ENCODE data around the gene EIF5A. TPM values are rescaled to one million over a fixed set of nuclear protein-coding genes. Genes with fewer than 3 reads are reported as not detected.
A peak's percentile ranks its signal among the peaks of the same experiment; 100 is the strongest.

Gene EIF5A
- total RNA-seq, 2 experiments from 2014 or later: 575 to 853 TPM

DNA sequence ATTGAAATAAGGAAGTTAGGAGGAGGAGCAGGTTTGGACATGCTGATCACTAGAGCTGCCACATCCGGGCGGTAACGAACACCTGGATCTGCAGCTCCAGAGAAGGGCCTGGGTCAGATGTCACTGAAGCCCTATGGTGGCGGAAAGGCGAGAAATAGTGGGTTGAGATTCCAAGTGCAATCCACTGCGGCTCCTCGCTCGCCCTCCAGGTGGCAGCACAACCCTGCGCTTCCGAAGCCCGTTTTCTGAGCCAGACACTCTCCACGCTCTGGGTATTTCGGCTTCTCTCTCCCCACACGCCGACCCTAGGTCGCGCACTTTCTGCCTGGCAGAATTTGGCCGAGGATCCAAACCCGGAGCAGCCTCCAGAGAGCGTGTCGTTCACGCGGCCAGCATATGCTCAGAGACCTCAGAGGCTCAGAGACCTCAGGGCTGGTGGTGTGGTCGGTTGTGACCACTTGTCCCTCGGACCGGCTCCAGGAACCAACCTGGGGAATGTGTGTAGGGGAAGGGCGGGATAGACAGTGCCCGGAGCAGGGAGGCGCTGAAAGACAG, 26.8 kb upstream of the EIF5A start:
- Mint-ChIP-seq H3K4me3 (peak overlapping the region; percentile 63), H3K36me3 (no peaks in the 10 kb centered on the region), H3K9me3 (ENCODE audit: low read depth) (no peaks in the 10 kb centered on the region), H3K27me3 (peaks cover 22% of the 10 kb centered on the region), H3K4me1 (peaks cover 17% of the 10 kb centered on the region), H3K27ac (no peak overlapping the region)
- DNase-seq: peak; percentile 89
- ATAC-seq: peak; percentile 78
- CTCF ChIA-PET: interaction anchor here (0.8 to 11.4 kb wide), 14 partner anchors 12 to 235 kb away, joined by 3 to 112 read pairs (median 4); partner anchors contain the start of genes ACADVL, ACAP1 and DLG4

DNA sequence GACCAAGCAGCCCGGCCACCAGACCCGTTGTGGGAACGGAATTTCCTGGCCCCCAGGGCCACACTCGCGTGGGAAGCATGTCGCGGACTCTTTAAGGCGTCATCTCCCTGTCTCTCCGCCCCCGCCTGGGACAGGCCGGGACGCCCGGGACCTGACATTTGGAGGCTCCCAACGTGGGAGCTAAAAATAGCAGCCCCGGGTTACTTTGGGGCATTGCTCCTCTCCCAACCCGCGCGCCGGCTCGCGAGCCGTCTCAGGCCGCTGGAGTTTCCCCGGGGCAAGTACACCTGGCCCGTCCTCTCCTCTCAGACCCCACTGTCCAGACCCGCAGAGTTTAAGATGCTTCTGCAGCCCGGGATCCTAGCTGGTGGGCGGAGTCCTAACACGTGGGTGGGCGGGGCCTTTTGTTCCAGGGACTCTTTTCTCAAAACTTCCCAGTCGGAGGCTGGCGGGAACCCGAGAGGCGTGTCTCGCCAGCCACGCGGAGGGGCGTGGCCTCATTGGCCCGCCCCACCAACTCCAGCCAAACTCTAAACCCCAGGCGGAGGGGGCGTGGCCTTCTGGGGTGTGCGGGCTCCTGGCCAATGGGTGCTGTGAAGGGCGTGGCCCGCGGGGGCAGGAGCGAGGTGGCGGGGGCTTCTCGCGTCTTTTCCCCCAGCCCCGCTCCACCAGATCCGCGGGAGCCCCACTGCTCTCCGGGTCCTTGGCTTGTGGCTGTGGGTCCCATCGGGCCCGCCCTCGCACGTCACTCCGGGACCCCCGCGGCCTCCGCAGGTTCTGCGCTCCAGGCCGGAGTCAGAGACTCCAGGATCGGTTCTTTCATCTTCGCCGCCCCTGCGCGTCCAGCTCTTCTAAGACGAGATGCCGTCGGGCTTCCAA, 26.1 kb upstream of the EIF5A start, which contains the start of gene SLC2A4:
TSS of gene SLC2A4 (plus strand) at position 645 of the 879 bp plus-strand sequence. CDS start at position 862, 217 bp downstream.
- no peaks in the 10 kb centered on the region for H3K36me3 Mint-ChIP-seq
- peak; percentile 91 for DNase-seq
- H3K4me3 Mint-ChIP-seq: peak within 1 kb of the TSS; percentile 63
- peaks cover 26% of the 10 kb centered on the region for H3K27me3 Mint-ChIP-seq
- CTCF ChIA-PET: interaction anchor here (0.6 to 11.4 kb wide), 15 partner anchors 11 to 308 kb away, joined by 3 to 112 read pairs (median 4); partner anchors contain the start of genes ACADVL, ACAP1 and DLG4
- H3K27ac Mint-ChIP-seq: no peak within 1 kb of the TSS
- peaks cover 17% of the 10 kb centered on the region for H3K4me1 Mint-ChIP-seq
- no peaks in the 10 kb centered on the region for H3K9me3 Mint-ChIP-seq (ENCODE audit: low read depth)
- ATAC-seq: peak; percentile 85

DNA sequence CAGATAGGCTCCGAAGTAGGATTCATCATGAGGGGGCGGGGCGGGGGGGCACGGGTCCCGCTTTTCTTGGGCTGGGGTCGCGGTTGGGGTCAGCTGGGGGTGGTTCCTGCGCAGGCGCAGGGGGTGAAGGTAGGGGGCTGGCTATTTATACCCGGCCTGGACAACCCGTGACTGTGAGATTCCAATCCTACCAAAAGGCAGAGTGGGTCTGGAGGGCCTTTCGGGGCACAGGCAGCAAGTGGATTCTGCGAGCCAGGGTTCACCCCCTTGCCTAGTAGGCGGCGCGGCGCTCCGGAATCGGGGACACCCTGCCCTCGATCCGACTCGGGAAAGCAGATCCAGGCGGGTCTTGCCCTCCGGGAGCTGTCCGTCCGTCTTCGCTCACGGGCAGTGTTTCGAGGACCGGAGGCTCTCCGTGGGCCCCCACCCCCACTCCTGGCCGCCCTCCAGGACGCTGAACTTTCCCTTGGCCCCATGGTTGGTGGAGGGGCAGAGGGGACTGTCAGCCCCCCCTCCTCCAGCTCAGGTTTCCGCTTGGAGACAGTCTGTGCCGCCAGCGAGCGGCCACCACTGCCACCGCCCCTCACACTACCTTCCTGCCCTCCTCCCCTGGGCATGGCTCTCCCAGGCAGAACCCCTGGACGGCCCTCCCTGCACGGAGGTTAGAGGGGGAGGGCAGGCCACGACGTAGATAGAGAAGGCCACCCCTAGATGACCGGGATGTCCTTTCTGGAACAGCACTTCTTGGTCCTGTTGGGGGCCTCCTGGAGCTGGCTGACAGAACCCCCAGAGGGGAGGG, 25.3 kb upstream of the EIF5A start:
- Mint-ChIP-seq H3K4me1 (peaks cover 17% of the 10 kb centered on the region), H3K9me3 (ENCODE audit: low read depth) (no peaks in the 10 kb centered on the region), H3K27me3 (peaks cover 32% of the 10 kb centered on the region), H3K27ac (no peak overlapping the region), H3K36me3 (no peaks in the 10 kb centered on the region), H3K4me3 (peak overlapping the region; percentile 63)
- CTCF ChIA-PET: interaction anchor here (0.6 to 11.4 kb wide), 8 partner anchors 10 to 307 kb away, joined by 3 to 112 read pairs (median 5); partner anchors contain the start of gene GPS2
- DNase-seq: no peak
- no peak for ATAC-seq

DNA sequence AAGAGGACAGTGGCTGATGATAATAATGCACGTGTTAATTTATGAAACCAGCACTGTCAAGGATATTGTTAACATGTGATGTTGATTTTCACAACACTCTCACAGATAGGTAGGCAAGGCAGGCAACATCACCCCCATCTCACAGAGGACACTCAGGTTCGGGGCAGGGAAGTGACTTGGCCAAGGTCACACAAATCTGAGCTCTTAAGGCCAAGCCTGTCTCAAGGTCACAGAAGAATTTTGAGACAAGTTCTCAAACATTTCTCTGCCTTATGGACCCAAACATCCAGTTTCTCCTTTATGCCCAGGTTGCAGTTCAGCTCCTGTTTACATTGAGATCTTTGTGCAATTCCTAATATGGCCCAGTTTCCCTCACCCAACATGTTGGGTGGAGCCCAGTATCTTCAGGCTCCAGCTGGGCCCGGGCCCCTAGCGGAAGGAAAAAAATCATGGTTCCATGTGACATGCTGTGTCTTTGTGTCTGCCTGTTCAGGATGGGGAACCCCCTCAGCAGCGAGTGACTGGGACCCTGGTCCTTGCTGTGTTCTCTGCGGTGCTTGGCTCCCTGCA, 24.6 kb upstream of the EIF5A start:
- ATAC-seq: no peak
- peaks cover 33% of the 10 kb centered on the region for H3K27me3 Mint-ChIP-seq
- H3K9me3 Mint-ChIP-seq (ENCODE audit: low read depth): no peaks in the 10 kb centered on the region
- H3K4me1 Mint-ChIP-seq: peaks cover 17% of the 10 kb centered on the region
- CTCF ChIA-PET: interaction anchor here (0.6 to 11.4 kb wide), 7 partner anchors 10 to 306 kb away, joined by 3 to 112 read pairs (median 4); partner anchors contain the start of gene GPS2
- no peak for DNase-seq
- no peak overlapping the region for H3K27ac Mint-ChIP-seq
- H3K36me3 Mint-ChIP-seq: no peaks in the 10 kb centered on the region
- no peak overlapping the region for H3K4me3 Mint-ChIP-seq

DNA sequence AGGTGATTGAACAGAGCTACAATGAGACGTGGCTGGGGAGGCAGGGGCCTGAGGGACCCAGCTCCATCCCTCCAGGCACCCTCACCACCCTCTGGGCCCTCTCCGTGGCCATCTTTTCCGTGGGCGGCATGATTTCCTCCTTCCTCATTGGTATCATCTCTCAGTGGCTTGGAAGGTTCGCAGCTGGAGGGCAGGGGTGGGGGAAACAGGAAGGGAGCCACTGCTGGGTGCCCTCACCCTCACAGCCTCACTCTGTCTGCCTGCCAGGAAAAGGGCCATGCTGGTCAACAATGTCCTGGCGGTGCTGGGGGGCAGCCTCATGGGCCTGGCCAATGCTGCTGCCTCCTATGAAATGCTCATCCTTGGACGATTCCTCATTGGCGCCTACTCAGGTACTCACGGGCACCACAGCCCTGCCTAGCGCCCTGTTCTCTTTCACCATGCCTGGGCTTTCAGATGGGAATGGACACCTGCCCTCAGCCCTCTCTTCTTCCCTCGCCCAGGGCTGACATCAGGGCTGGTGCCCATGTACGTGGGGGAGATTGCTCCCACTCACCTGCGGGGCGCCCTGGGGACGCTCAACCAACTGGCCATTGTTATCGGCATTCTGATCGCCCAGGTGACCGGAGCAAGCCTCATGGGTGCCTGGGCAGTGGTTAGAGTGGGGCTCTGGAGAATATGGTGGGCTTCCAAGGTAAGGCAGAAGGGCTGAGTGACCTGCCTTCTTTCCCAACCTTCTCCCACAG, 23.8 kb upstream of the EIF5A start:
- H3K4me3 Mint-ChIP-seq: no peak overlapping the region

DNA sequence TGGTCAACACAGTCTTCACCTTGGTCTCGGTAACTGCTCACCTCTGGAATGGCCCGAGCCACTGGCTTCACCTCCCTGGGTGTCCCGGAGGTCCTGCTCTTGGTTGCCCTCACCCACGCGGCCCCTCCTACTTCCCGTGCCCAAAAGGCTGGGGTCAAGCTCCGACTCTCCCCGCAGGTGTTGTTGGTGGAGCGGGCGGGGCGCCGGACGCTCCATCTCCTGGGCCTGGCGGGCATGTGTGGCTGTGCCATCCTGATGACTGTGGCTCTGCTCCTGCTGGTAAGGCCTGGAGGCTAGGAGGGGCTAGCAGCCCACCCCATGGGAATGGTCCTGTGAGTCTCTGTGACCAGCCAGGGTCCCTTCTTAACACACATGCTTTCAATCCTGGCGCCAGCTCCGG, 22.5 kb upstream of the EIF5A start:
- no peak for DNase-seq
- Mint-ChIP-seq H3K27ac (no peak overlapping the region), H3K4me3 (no peak overlapping the region), H3K4me1 (peaks cover 17% of the 10 kb centered on the region), H3K9me3 (ENCODE audit: low read depth) (no peaks in the 10 kb centered on the region), H3K36me3 (no peaks in the 10 kb centered on the region), H3K27me3 (peaks cover 44% of the 10 kb centered on the region)
- CTCF ChIA-PET: interaction anchor here (1.5 to 11.4 kb wide), 2 partner anchors 9 to 12 kb away, joined by 5 to 112 read pairs; no protein-coding TSS in a partner anchor
- no peak for ATAC-seq

More for the DNA sequence above, 23.8 kb upstream of the EIF5A start:
- H3K9me3 Mint-ChIP-seq (ENCODE audit: low read depth): no peaks in the 10 kb centered on the region
- CTCF ChIA-PET: interaction anchor here (0.6 to 11.4 kb wide), 3 partner anchors 9 to 20 kb away, joined by 4 to 112 read pairs (median 27); no protein-coding TSS in a partner anchor
- H3K27me3 Mint-ChIP-seq: peaks cover 41% of the 10 kb centered on the region
- no peak overlapping the region for H3K27ac Mint-ChIP-seq
- H3K36me3 Mint-ChIP-seq: no peaks in the 10 kb centered on the region
- DNase-seq (no peak), ATAC-seq (no peak)
- peaks cover 17% of the 10 kb centered on the region for H3K4me1 Mint-ChIP-seq

DNA sequence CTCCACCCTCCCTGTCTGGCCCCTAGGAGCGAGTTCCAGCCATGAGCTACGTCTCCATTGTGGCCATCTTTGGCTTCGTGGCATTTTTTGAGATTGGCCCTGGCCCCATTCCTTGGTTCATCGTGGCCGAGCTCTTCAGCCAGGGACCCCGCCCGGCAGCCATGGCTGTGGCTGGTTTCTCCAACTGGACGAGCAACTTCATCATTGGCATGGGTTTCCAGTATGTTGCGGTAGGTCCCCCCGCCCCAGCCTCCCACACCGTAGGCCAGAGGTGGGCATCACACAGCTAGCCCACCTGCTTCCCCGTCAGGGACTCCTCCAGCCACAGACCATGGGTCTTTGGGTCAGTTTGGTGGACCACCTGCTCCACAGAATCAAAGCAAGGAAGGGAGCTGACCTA, 21.7 kb upstream of the EIF5A start:
- Mint-ChIP-seq H3K36me3 (no peaks in the 10 kb centered on the region), H3K9me3 (ENCODE audit: low read depth) (no peaks in the 10 kb centered on the region), H3K27ac (no peak overlapping the region), H3K27me3 (peaks cover 45% of the 10 kb centered on the region), H3K4me1 (peaks cover 9% of the 10 kb centered on the region), H3K4me3 (no peak overlapping the region)
- CTCF ChIA-PET: interaction anchor here (0.5 to 11.4 kb wide), 5 partner anchors 8 to 240 kb away, joined by 3 to 112 read pairs (median 5); no protein-coding TSS in a partner anchor
- ATAC-seq (no peak), DNase-seq (no peak)

DNA sequence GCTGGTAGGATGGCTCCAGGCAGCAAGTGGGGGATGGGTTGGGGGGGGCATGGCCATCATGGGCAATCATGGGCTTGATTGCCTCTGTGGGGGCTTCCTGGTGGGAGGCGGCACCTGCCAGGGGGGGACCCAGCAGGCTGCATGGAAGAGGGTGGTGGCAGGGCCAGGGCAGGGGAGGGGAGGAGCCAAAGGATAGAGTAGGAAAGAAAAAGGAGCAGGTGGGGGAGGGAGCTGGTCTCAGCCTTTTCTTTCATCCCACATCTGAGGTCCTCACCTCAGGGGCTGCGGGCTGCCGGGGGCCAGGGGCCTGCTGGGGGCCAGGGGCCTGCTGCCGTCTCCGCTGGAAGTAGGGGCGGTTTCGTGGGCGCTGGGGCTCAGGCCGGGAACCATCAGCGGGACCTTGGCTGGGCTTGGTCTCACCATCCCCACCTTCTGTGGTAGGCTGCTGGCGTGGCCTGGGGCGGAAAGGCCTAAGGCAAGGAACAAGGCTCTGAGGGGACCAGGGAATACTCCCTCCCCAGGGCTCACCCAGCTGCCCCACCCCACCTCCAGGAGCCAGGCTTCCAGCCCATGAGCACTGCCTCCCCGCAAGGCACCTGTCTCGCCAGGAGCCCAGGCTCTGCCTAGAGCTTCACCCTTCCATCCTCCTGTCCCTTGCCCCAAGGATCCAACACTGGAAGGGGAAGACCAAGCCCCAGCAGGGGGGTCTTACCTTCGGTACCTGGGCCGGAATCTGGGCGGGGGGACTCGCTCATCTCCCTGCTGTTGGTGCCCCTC, 18.0 kb upstream of the EIF5A start:
- Mint-ChIP-seq H3K27ac (no peak overlapping the region), H3K36me3 (no peaks in the 10 kb centered on the region), H3K4me3 (no peak overlapping the region), H3K27me3 (peaks cover 54% of the 10 kb centered on the region), H3K9me3 (ENCODE audit: low read depth) (no peaks in the 10 kb centered on the region), H3K4me1 (peaks cover 4% of the 10 kb centered on the region)
- CTCF ChIA-PET: no interaction called here
- DNase-seq (no peak), ATAC-seq (no peak)

DNA sequence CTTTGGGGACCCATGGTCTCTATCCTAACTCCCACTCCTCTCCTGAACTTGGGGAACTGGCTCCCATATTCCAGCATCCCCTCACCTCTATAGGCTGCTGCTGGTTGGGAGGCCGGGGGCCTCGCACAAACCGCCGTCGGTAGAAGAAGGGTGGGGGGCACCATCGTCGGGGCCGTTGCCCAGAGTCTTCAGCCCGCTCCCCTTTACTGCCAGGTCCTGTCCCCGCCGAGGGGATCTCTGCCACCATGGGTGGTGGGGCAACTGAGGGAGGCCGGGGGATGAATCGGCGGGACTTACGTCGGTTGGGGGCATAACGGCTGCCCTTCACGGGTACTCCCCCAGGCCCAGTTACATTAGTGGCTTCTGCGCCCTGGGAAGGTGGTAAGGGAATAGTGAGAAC, 17.3 kb upstream of the EIF5A start:
- Mint-ChIP-seq H3K36me3 (no peaks in the 10 kb centered on the region), H3K27me3 (peaks cover 57% of the 10 kb centered on the region), H3K4me1 (peaks cover 7% of the 10 kb centered on the region), H3K27ac (no peak overlapping the region), H3K4me3 (no peak overlapping the region), H3K9me3 (ENCODE audit: low read depth) (no peaks in the 10 kb centered on the region)
- ATAC-seq: no peak
- no peak for DNase-seq
- CTCF ChIA-PET: no interaction called here

DNA sequence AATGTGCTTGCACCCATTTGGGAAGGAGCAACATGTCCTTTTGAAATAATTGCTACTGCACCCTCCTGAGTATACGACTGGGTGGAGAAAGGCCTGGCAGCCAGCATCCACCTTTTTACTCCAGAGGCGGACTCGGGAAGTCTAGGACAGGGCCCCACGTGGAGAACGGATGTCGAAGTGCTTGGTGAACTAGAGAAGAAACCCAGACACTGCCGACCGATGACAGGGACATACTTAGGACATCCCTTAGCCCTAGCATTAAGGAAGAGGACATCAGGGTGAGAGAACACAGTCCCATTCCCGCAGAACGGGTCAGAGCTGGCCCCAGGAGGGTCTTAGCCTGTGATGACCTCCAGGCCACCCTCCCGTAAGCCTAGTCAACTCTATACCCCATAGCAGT, 16.7 kb upstream of the EIF5A start:
- no peak for ATAC-seq
- Mint-ChIP-seq H3K4me1 (peaks cover 10% of the 10 kb centered on the region), H3K27me3 (peaks cover 63% of the 10 kb centered on the region), H3K4me3 (no peak overlapping the region), H3K36me3 (no peaks in the 10 kb centered on the region), H3K9me3 (ENCODE audit: low read depth) (no peaks in the 10 kb centered on the region), H3K27ac (no peak overlapping the region)
- CTCF ChIA-PET: interaction anchor here (0.9 to 3.8 kb wide), 3 partner anchors 9 to 70 kb away, joined by 3 to 27 read pairs (median 5); partner anchors contain the start of gene SLC2A4
- DNase-seq: no peak

DNA sequence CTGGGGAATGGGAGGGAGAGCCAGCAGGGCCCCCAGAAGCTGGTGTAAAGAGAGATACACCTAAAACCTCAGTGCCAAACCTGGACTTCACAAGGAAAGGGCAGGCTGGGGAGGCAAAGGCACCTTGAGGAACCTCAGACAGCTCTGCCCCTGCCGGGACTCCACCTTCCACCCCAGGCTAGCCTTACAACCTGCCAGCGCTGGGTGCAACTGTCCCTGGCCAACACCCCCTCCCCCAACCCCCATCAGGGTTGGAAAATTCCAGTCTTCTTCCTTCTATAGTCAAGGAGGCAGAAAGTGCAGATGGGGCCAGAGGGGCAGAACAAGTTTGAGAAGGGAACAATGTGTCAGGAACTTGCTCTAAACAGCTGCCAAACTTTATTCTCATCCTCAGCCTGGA, 15.2 kb upstream of the EIF5A start:
- Mint-ChIP-seq H3K27ac (no peak overlapping the region), H3K27me3 (peaks cover 61% of the 10 kb centered on the region), H3K36me3 (no peaks in the 10 kb centered on the region), H3K9me3 (ENCODE audit: low read depth) (no peaks in the 10 kb centered on the region), H3K4me3 (no peak overlapping the region), H3K4me1 (peaks cover 21% of the 10 kb centered on the region)
- ATAC-seq: no peak
- CTCF ChIA-PET: interaction anchor here (3.8 kb wide), 1 partner anchor 11 kb away, joined by 27 read pairs; the partner anchor contains the start of gene SLC2A4
- DNase-seq: no peak
